Measurements from ENCODE around the gene CSTB. TPM values are rescaled to one million over a fixed set of nuclear protein-coding genes. Genes with fewer than 3 reads are reported as not detected.

CSTB gene
- total RNA-seq, 1 donor from 2014 or later = 27.9 TPM

GRCh38 chr21:43815107-43815613 lies 39.1 kb upstream of the CSTB start:
- H3K4me3 ChIP-seq (ENCODE audit: low read depth, low read length) = no peak overlapping the region

GRCh38 chr21:43814215-43815106 lies 38.4 kb upstream of the CSTB start:
- Histone ChIP-seq H3K27me3 (ENCODE audit: control insufficient read depth, insufficient read depth, low read length) (peaks cover 14% of the 10 kb centered on the region), H3K4me3 (ENCODE audit: low read depth, low read length) (no peak overlapping the region), H3K36me3 (ENCODE audit: control insufficient read depth, insufficient read depth, low read length) (no peaks in the 10 kb centered on the region)
- no peak for DNase-seq (ENCODE audit: low read depth)
- TF ChIP-seq, protein P1, sequence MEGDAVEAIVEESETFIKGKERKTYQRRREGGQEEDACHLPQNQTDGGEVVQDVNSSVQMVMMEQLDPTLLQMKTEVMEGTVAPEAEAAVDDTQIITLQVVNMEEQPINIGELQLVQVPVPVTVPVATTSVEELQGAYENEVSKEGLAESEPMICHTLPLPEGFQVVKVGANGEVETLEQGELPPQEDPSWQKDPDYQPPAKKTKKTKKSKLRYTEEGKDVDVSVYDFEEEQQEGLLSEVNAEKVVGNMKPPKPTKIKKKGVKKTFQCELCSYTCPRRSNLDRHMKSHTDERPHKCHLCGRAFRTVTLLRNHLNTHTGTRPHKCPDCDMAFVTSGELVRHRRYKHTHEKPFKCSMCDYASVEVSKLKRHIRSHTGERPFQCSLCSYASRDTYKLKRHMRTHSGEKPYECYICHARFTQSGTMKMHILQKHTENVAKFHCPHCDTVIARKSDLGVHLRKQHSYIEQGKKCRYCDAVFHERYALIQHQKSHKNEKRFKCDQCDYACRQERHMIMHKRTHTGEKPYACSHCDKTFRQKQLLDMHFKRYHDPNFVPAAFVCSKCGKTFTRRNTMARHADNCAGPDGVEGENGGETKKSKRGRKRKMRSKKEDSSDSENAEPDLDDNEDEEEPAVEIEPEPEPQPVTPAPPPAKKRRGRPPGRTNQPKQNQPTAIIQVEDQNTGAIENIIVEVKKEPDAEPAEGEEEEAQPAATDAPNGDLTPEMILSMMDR (IDR thresholded peaks at IDR 0.05; ENCODE audit: insufficient read depth, low read length, poor library complexity, severe bottlenecking) = no peak

More at GRCh38 chr21:43815107-43815613, 39.1 kb upstream of the CSTB start:
- Histone ChIP-seq H3K27me3 (ENCODE audit: control insufficient read depth, insufficient read depth, low read length) (peaks cover 14% of the 10 kb centered on the region), H3K36me3 (ENCODE audit: control insufficient read depth, insufficient read depth, low read length) (no peaks in the 10 kb centered on the region)
- TF ChIP-seq, protein P1 (IDR thresholded peaks at IDR 0.05; ENCODE audit: insufficient read depth, low read length, poor library complexity, severe bottlenecking) = no peak
- no peak for DNase-seq (ENCODE audit: low read depth)

- TF ChIP-seq, protein P1 (IDR thresholded peaks at IDR 0.05; ENCODE audit: insufficient read depth, low read length, poor library complexity, severe bottlenecking) = no peak
- DNase-seq (ENCODE audit: low read depth) = no peak
- no peak overlapping the region for H3K4me3 ChIP-seq (ENCODE audit: low read depth, low read length)
- no peaks in the 10 kb centered on the region for H3K36me3 ChIP-seq (ENCODE audit: control insufficient read depth, insufficient read depth, low read length)
- peaks cover 14% of the 10 kb centered on the region for H3K27me3 ChIP-seq (ENCODE audit: control insufficient read depth, insufficient read depth, low read length)
Observed at GRCh38 chr21:43813656-43813980, 37.5 kb upstream of the CSTB start.

- no peak for DNase-seq (ENCODE audit: low read depth)
- Histone ChIP-seq H3K4me3 (ENCODE audit: low read depth, low read length) (no peak overlapping the region), H3K36me3 (ENCODE audit: control insufficient read depth, insufficient read depth, low read length) (no peaks in the 10 kb centered on the region), H3K27me3 (ENCODE audit: control insufficient read depth, insufficient read depth, low read length) (peaks cover 14% of the 10 kb centered on the region)
- TF ChIP-seq, protein P1 (IDR thresholded peaks at IDR 0.05; ENCODE audit: insufficient read depth, low read length, poor library complexity, severe bottlenecking) = no peak
Observed at GRCh38 chr21:43812957-43813655, 37.0 kb upstream of the CSTB start.

DNA sequence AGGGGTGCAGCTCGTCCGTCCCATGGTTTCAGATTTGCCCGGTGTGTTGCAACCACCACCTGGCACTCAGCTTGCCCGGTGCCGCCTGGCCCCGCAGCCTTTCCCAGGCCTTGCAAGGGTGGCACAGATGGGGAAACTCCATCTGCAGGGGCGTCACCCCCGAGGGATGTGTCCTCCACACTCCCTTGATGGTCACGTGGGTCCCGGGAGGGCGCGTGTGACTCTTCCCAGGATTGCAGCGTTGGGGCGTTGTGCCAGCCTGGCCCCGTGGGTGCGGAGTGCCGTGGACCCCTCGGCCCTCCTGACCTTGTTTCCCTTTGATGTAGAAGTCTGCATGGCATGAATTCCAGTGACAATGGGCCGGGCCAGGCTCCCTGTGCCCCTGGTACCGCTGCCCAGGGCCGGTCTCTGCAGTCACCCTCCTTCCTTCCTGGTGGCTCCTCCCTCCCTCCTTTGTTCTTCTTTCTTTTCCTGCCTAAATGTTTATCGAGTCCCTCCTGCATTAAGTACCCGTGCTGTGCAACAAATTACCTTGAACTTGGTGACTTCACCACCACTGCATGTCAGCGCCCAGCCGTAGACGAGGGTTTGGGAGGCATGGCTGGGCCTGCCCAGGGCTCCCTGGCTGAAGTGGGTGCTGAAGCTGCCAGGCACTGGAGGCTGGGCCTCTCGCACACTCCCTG lies 36.2 kb upstream of the CSTB start:
- DNase-seq (ENCODE audit: low read depth) = no peak
- H3K4me3 ChIP-seq (ENCODE audit: low read depth, low read length) = no peak overlapping the region
- no peaks in the 10 kb centered on the region for H3K36me3 ChIP-seq (ENCODE audit: control insufficient read depth, insufficient read depth, low read length)
- TF ChIP-seq, protein P1 (IDR thresholded peaks at IDR 0.05; ENCODE audit: insufficient read depth, low read length, poor library complexity, severe bottlenecking) = no peak
- peaks cover 14% of the 10 kb centered on the region for H3K27me3 ChIP-seq (ENCODE audit: control insufficient read depth, insufficient read depth, low read length)
